H9 (cell line): ENCODE data around the gene CEBPG. TPM values are rescaled to one million over a fixed set of nuclear protein-coding genes. Genes with fewer than 3 reads are reported as not detected.

Experiments
- DNase-seq: peaks from one replicate; pipeline ENCODE4 v3.0.0-alpha.2; 2017
- H2AFZ ChIP-seq: one replicate; pipeline ENCODE4 v1.6.1; 2013; ENCODE audit warnings: mild to moderate bottlenecking, low read length, control low read depth, moderate library complexity
- H2AK5ac ChIP-seq: 2 replicates; pipeline ENCODE4 v1.6.1; 2013; ENCODE audit warnings: low read length, control low read depth, mixed read lengths; ENCODE audit not compliant: insufficient read length
- H2BK120ac ChIP-seq: one replicate; pipeline ENCODE4 v1.6.1; 2013; ENCODE audit warnings: low read depth, mild to moderate bottlenecking, low read length, control low read depth, inconsistent platforms; ENCODE audit not compliant: poor library complexity, severe bottlenecking
- H2BK12ac ChIP-seq: 2 replicates; pipeline ENCODE4 v1.6.1; 2013; ENCODE audit warnings: low read length, control low read depth, mixed read lengths, low read depth; ENCODE audit not compliant: insufficient read length
- H2BK15ac ChIP-seq: 2 replicates; pipeline ENCODE4 v1.6.1; 2013; ENCODE audit warnings: low read depth, low read length, control low read depth
- H2BK20ac ChIP-seq: one replicate; pipeline ENCODE4 v1.6.1; 2013; ENCODE audit warnings: low read depth, mild to moderate bottlenecking, low read length, control low read depth, inconsistent platforms; ENCODE audit not compliant: poor library complexity, severe bottlenecking
- H2BK5ac ChIP-seq: 2 replicates; pipeline ENCODE4 v1.6.1; 2013; ENCODE audit warnings: low read length, control low read depth, mixed read lengths; ENCODE audit not compliant: insufficient read length
- H3K14ac ChIP-seq: 2 replicates; pipeline ENCODE4 v1.6.1; 2013; ENCODE audit warnings: low read length, control low read depth; ENCODE audit not compliant: insufficient read depth
- H3K18ac ChIP-seq: 2 replicates; pipeline ENCODE4 v1.6.1; 2013; ENCODE audit warnings: low read depth, mild to moderate bottlenecking, mixed read lengths, low read length, control low read depth; ENCODE audit not compliant: insufficient read length
- H3K23ac ChIP-seq: 2 replicates; pipeline ENCODE4 v1.6.1; 2013; ENCODE audit warnings: low read length, control low read depth, mixed read lengths, low read depth; ENCODE audit not compliant: insufficient read length
- H3K23me2 ChIP-seq: 2 replicates; pipeline ENCODE4 v1.6.1; 2013; ENCODE audit warnings: low read depth, mild to moderate bottlenecking, mixed read lengths, low read length, control low read depth; ENCODE audit not compliant: insufficient read length, poor library complexity, severe bottlenecking
- H3K27ac ChIP-seq: 2 replicates; pipeline ENCODE4 v1.5.1; 2013; ENCODE audit warnings: low read length, control low read depth, mixed read lengths, low read depth; ENCODE audit not compliant: insufficient read length
- H3K27me3 ChIP-seq: 2 replicates; pipeline ENCODE4 v1.6.1; 2013; ENCODE audit warnings: low read length, control low read depth, inconsistent platforms; ENCODE audit not compliant: insufficient read depth
- H3K4ac ChIP-seq: 2 replicates; pipeline ENCODE4 v1.6.1; 2013; ENCODE audit warnings: low read depth, mild to moderate bottlenecking, control low read depth, inconsistent platforms, low read length, moderate library complexity
- H3K4me1 ChIP-seq: 2 replicates; pipeline ENCODE4 v1.6.1; 2013; ENCODE audit warnings: low read length, control low read depth, inconsistent platforms; ENCODE audit not compliant: insufficient read depth
- H3K4me2 ChIP-seq: 2 replicates; pipeline ENCODE4 v1.6.1; 2013; ENCODE audit warnings: low read length, control low read depth, mixed read lengths; ENCODE audit not compliant: insufficient read length, insufficient read depth
- H3K56ac ChIP-seq: 2 replicates; pipeline ENCODE4 v1.6.1; 2013; ENCODE audit warnings: low read depth, mild to moderate bottlenecking, mixed read lengths, low read length, control low read depth; ENCODE audit not compliant: insufficient read length
- H3K79me1 ChIP-seq: 2 replicates; pipeline ENCODE4 v1.6.1; 2013; ENCODE audit warnings: low read depth, mild to moderate bottlenecking, moderate library complexity, low read length, control low read depth, inconsistent platforms; ENCODE audit not compliant: insufficient read depth, poor library complexity, severe bottlenecking
- H3K79me2 ChIP-seq: 2 replicates; pipeline ENCODE4 v1.6.1; 2013; ENCODE audit warnings: low read length, control low read depth, inconsistent platforms; ENCODE audit not compliant: insufficient read depth
- H3K9ac ChIP-seq: 2 replicates; pipeline ENCODE4 v1.6.1; 2013; ENCODE audit warnings: low read length, control low read depth, mixed read lengths; ENCODE audit not compliant: insufficient read length; ENCODE audit errors: extremely low read depth
- H3K9me3 ChIP-seq: one replicate; pipeline ENCODE4 v1.6.1; 2013; ENCODE audit warnings: low read depth, low read length, inconsistent platforms; ENCODE audit not compliant: control insufficient read depth
- H3T11ph ChIP-seq: one replicate; pipeline ENCODE4 v1.6.1; 2013; ENCODE audit warnings: mild to moderate bottlenecking, low read length, control low read depth, inconsistent platforms
- H4K20me1 ChIP-seq: one replicate; pipeline ENCODE4 v1.6.1; 2013; ENCODE audit not compliant: control insufficient read depth, insufficient read length, insufficient read depth
- H4K5ac ChIP-seq: 2 replicates; pipeline ENCODE4 v1.6.1; 2013; ENCODE audit warnings: low read depth, mild to moderate bottlenecking, mixed read lengths, low read length, control low read depth; ENCODE audit not compliant: insufficient read length
- H4K8ac ChIP-seq: replicated peaks from 2 replicates; pipeline ENCODE4 v1.6.1; 2013; ENCODE audit warnings: low read length, control low read depth, mixed read lengths, low read depth; ENCODE audit not compliant: insufficient read length
- H4K91ac ChIP-seq: 2 replicates; pipeline ENCODE4 v1.6.1; 2013; ENCODE audit warnings: low read depth, mild to moderate bottlenecking, moderate library complexity, mixed read lengths, low read length, control low read depth; ENCODE audit not compliant: insufficient read length
- H3K27ac Mint-ChIP-seq, 3 experiments: 2 replicates in 2 of 3; 3 replicates in 1 of 3; pipeline ENCODE4 v1.8.0; 2020 to 2021; ENCODE audit warnings: mixed read lengths in 3 of 3, mild to moderate bottlenecking in 1 of 3, moderate library complexity in 1 of 3
- H3K27me3 Mint-ChIP-seq: 2 replicates; pipeline ENCODE4 v1.8.0; 2021; ENCODE audit warnings: low read depth, mild to moderate bottlenecking, moderate library complexity, mixed read lengths
- H3K36me3 Mint-ChIP-seq, 3 experiments: 2 replicates in 2 of 3; 3 replicates in 1 of 3; pipeline ENCODE4 v1.8.0; 2020 to 2021; ENCODE audit warnings: low read depth in 3 of 3, mixed read lengths in 3 of 3; ENCODE audit not compliant: insufficient read depth in 1 of 3
- H3K4me1 Mint-ChIP-seq, 2 experiments: 2 replicates each; pipeline ENCODE4 v1.8.0; 2020; ENCODE audit warnings: mixed read lengths in 2 of 2
- H3K4me3 Mint-ChIP-seq, 2 experiments: 2 replicates in 1 of 2; 3 replicates in 1 of 2; pipeline ENCODE4 v1.8.0; 2020 to 2021; ENCODE audit warnings: mild to moderate bottlenecking in 2 of 2, mixed read lengths in 2 of 2, moderate library complexity in 1 of 2
- H3K9me3 Mint-ChIP-seq, 2 experiments: 2 replicates in 1 of 2; 3 replicates in 1 of 2; pipeline ENCODE4 v1.8.0; 2020; ENCODE audit warnings: mild to moderate bottlenecking in 2 of 2, mixed read lengths in 2 of 2, moderate library complexity in 1 of 2
- WGBS: extraction: QIAGEN DNeasy Blood & Tissue Kit; methylation state at CpG from one replicate; pipeline ENCODE4 v1.1.7; 2013; ENCODE audit warnings: missing lambda C conversion rate, low lambda C conversion rate, mixed read lengths; ENCODE audit not compliant: insufficient read length; ENCODE audit errors: extremely low coverage; 5-methylcytosine and 5-hydroxymethylcytosine counted together
- total RNA-seq: library from RNA; stranded (reverse); gene quantifications from 2 replicates; pipeline ENCODE4 v1.2.1, GENCODE V29; 2021
- TF ChIP-seq, protein P1 (sequence below): fragments of 200-600 bp; sonication (generic); conservative IDR thresholded peaks from 3 replicates; pipeline ENCODE4 v1.8.0; 2021; ENCODE audit warnings: antibody characterized with exemption, mild to moderate bottlenecking

Gene CEBPG
- total RNA-seq, 1 experiment from 2014 or later = 33.7 TPM

DNA sequence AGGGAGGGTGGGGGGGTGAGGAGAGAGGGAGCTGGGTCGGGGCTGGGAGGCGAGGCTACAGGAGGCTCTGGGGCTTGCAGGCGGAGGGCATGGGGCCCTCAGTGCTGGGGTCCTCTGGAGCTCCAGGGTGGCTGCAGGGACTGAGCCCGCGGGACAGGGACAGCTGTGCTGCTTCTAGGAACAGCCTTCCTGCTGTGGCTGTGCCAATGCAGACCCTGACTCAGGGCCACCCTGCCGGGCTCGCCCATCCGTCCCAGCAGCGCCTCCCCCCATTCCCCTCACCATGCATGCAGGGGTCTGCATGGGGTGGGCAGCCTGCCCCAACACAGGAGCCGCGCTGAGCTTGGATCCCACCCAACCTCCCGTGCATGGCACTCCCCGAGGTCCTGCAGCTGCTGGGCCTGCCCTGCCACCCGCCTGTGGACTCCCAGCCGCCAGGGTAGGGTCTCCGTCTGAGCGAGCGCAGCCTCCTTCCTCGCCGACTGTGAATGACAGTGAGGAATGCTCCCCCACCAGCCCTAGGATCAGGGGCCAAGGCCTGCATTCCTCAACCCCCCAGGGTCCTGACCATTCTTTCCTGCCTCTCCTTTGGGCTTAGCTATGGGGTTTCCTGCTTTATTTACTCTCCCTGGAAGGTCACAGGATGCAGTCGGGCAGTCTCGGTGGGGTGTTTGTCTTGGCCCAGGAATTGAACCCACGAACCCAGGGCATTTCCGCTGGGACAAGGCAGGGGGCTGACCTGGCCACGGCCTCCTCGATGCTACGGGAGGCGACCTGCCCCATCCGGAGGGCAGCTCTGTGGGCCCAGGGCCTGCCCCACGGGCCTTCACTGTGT, 23.4 kb downstream of the CEBPG start:
- H3K79me2 ChIP-seq = no peaks in the 10 kb centered on the region
- no peak overlapping the region for H2AFZ ChIP-seq
- peak overlapping the region; percentile 4; the same call in 1 of the 2 replicates for H3K14ac ChIP-seq
- H2BK12ac ChIP-seq = no peak overlapping the region
- no peaks in the 10 kb centered on the region for H3K23me2 ChIP-seq
- Mint-ChIP-seq H3K27me3 (no peaks in the 10 kb centered on the region; the same call in 1 of the 2 replicates), H3K27ac (no peak overlapping the region), H3K36me3 (no peaks in the 10 kb centered on the region; a peak in 1 of 7 replicates), H3K4me1 (peaks cover 6 to 27% of the 10 kb centered on the region in 2 experiments; a peak in 2 of 4 replicates), H3K4me3 (no peak overlapping the region), H3K9me3 (no peaks in the 10 kb centered on the region)
- H4K91ac ChIP-seq = no peak overlapping the region
- TF ChIP-seq, protein P1, sequence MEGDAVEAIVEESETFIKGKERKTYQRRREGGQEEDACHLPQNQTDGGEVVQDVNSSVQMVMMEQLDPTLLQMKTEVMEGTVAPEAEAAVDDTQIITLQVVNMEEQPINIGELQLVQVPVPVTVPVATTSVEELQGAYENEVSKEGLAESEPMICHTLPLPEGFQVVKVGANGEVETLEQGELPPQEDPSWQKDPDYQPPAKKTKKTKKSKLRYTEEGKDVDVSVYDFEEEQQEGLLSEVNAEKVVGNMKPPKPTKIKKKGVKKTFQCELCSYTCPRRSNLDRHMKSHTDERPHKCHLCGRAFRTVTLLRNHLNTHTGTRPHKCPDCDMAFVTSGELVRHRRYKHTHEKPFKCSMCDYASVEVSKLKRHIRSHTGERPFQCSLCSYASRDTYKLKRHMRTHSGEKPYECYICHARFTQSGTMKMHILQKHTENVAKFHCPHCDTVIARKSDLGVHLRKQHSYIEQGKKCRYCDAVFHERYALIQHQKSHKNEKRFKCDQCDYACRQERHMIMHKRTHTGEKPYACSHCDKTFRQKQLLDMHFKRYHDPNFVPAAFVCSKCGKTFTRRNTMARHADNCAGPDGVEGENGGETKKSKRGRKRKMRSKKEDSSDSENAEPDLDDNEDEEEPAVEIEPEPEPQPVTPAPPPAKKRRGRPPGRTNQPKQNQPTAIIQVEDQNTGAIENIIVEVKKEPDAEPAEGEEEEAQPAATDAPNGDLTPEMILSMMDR = no peak
- no peak overlapping the region for H3T11ph ChIP-seq
- H3K27me3 ChIP-seq = no peaks in the 10 kb centered on the region
- H2BK120ac ChIP-seq = no peak overlapping the region
- H3K79me1 ChIP-seq = no peaks in the 10 kb centered on the region
- H4K5ac ChIP-seq = no peak overlapping the region
- WGBS = no CpG with 5 or more reads among the region's 30 CpGs
- H2BK15ac ChIP-seq = no peak overlapping the region
- no peak overlapping the region for H3K18ac ChIP-seq
- H3K4me2 ChIP-seq = no peak overlapping the region
- H2AK5ac ChIP-seq = no peak overlapping the region
- H3K56ac ChIP-seq = no peak overlapping the region
- H3K9ac ChIP-seq = no peak overlapping the region
- no peak for DNase-seq
- no peak overlapping the region for H2BK5ac ChIP-seq
- peaks cover 2% of the 10 kb centered on the region; the same call in 1 of the 2 replicates for H3K4me1 ChIP-seq
- no peak overlapping the region for H3K27ac ChIP-seq
- no peak overlapping the region for H3K4ac ChIP-seq
- H4K20me1 ChIP-seq = no peaks in the 10 kb centered on the region
- no peak overlapping the region for H2BK20ac ChIP-seq
- H3K23ac ChIP-seq = no peak overlapping the region
- no peak overlapping the region for H4K8ac ChIP-seq
- H3K9me3 ChIP-seq = no peaks in the 10 kb centered on the region
